Endothelial cell of umbilical vein (primary cell): ENCODE results near the gene ELANE. TPM values are rescaled to one million over a fixed set of nuclear protein-coding genes. Genes with fewer than 3 reads are reported as not detected.

Source experiments
- BruUV-seq: library from RNA; stranded (reverse); fragments of 400-500 nt; replicated peaks from 2 replicates; lab custom pipeline; 2021; lab: Mats Ljungman, UMichigan
- CTCF ChIA-PET: fragments of 300-600, 350-600 bp; sonication (Branson Sonifier 250); formaldehyde crosslinking; loops from one replicate; lab custom pipeline; 2021; ENCODE audit warnings: antibody characterized with exemption, inconsistent platforms; lab: Charles Lee
- POLR2A ChIA-PET: fragments of 300-600, 350-600 bp; sonication (Branson Sonifier 250); formaldehyde crosslinking; loops from one replicate; lab custom pipeline; 2021; ENCODE audit warnings: antibody characterized with exemption, inconsistent platforms; lab: Charles Lee
- DNase-seq: peaks from one replicate; pipeline ENCODE4 v3.0.0-alpha.2; 2011; ENCODE audit warnings: low read depth, low spot score
- FAIRE-seq: peaks from 2 replicates; lab custom pipeline; 2011; peaks lifted over from hg19 to GRCh38; lab: Jason Lieb, UNC
- H2AFZ ChIP-seq: 2 replicates; pipeline ENCODE4 v1.6.0; 2012; ENCODE audit warnings: low read depth, low read length, control low read depth, inconsistent platforms
- H3K27ac ChIP-seq: 2 replicates; pipeline ENCODE4 v1.5.1; 2011; ENCODE audit warnings: low read depth, mild to moderate bottlenecking, control low read depth, low read length, moderate library complexity; ENCODE audit not compliant: insufficient read depth
- H3K27me3 ChIP-seq, 2 experiments: 2 replicates each; pipeline versions ENCODE4 v1.6.0 to v1.6.1; 2011; ENCODE audit warnings: low read length in 2 of 2, mixed read lengths in 1 of 2; ENCODE audit not compliant: control insufficient read depth in 2 of 2, insufficient read depth in 2 of 2
- H3K36me3 ChIP-seq, 2 experiments: 2 replicates in 1 of 2; 3 replicates in 1 of 2; pipeline ENCODE4 v1.5.1; 2011; ENCODE audit warnings: low read length in 2 of 2, mild to moderate bottlenecking in 1 of 2, moderate library complexity in 1 of 2; ENCODE audit not compliant: control insufficient read depth in 2 of 2, insufficient read depth in 2 of 2; ENCODE audit errors: extremely low read depth in 1 of 2
- H3K4me1 ChIP-seq: 3 replicates; pipeline ENCODE4 v1.5.1; 2011; ENCODE audit warnings: mild to moderate bottlenecking, low read length; ENCODE audit not compliant: control insufficient read depth, insufficient read depth; ENCODE audit errors: extremely low read depth
- H3K4me2 ChIP-seq: 2 replicates; pipeline ENCODE4 v1.6.1; 2011; ENCODE audit warnings: low read length, control low read depth, mixed read lengths; ENCODE audit not compliant: insufficient read depth
- H3K4me3 ChIP-seq, 3 experiments: fragments of 200-600 bp in 1 of 3; sonication (generic), shearing (Covaris generic) in 1 of 3; replicated peaks in 1 of 3; 2 replicates each; pipeline ENCODE4 v1.5.1; 2011 to 2016; ENCODE audit warnings: control low read depth in 3 of 3, low read length in 3 of 3, mild to moderate bottlenecking in 2 of 3, inconsistent platforms in 1 of 3, low read depth in 1 of 3, moderate library complexity in 1 of 3; ENCODE audit not compliant: insufficient read depth in 1 of 3
- H3K79me2 ChIP-seq: 2 replicates; pipeline ENCODE4 v1.6.0; 2012; ENCODE audit warnings: low read length, inconsistent platforms; ENCODE audit not compliant: control insufficient read depth, insufficient read depth
- H3K9ac ChIP-seq: replicated peaks from 2 replicates; pipeline ENCODE3; 2011; ENCODE audit warnings: low read length, control low read depth; ENCODE audit not compliant: insufficient read depth; ENCODE audit errors: extremely low read depth
- H3K9me1 ChIP-seq: replicated peaks from 3 replicates; pipeline ENCODE4 v1.6.0; 2011; ENCODE audit warnings: mild to moderate bottlenecking, low read length; ENCODE audit not compliant: control insufficient read depth, insufficient read depth; ENCODE audit errors: extremely low read depth
- H3K9me3 ChIP-seq: replicated peaks from 2 replicates; pipeline ENCODE4 v1.5.1; 2012; ENCODE audit warnings: low read length, inconsistent platforms; ENCODE audit not compliant: control insufficient read depth, insufficient read depth
- H4K20me1 ChIP-seq: replicated peaks from 2 replicates; pipeline ENCODE3; 2011; ENCODE audit warnings: mild to moderate bottlenecking, low read length; ENCODE audit not compliant: control insufficient read depth, insufficient read depth; ENCODE audit errors: extremely low read depth
- EZH2 ChIP-seq: IDR thresholded peaks from 2 replicates; pipeline ENCODE4 v1.6.1; 2012; ENCODE audit warnings: borderline replicate concordance, low read depth, mild to moderate bottlenecking, moderate library complexity, low read length, inconsistent platforms; ENCODE audit not compliant: severe bottlenecking
- FOS ChIP-seq: IDR thresholded peaks from 2 replicates; pipeline ENCODE4 v1.6.1; 2011; ENCODE audit warnings: mild to moderate bottlenecking, low read length, moderate library complexity, borderline replicate concordance; ENCODE audit not compliant: insufficient read depth
- GATA2 ChIP-seq: IDR thresholded peaks from 2 replicates; pipeline ENCODE4 v1.7.0; 2011; ENCODE audit warnings: low read depth, mild to moderate bottlenecking, moderate library complexity, mixed read lengths, low read length; ENCODE audit not compliant: insufficient read length, insufficient read depth
- JUN ChIP-seq: IDR thresholded peaks from 2 replicates; pipeline ENCODE4 v1.6.1; 2011; ENCODE audit warnings: borderline replicate concordance, low read depth; ENCODE audit not compliant: insufficient read length, insufficient read depth
- MYC ChIP-seq: IDR thresholded peaks from one replicate; pipeline ENCODE4 v1.6.1; 2011; ENCODE audit warnings: mild to moderate bottlenecking, low read depth, low read length
- POLR2A ChIP-seq: IDR thresholded peaks from 2 replicates; pipeline ENCODE4 v1.6.1; 2012; ENCODE audit warnings: low read depth, mild to moderate bottlenecking, control low read depth, low read length
- POLR2AphosphoS5 ChIP-seq: IDR thresholded peaks from 2 replicates; pipeline ENCODE4 v1.6.1; 2012; ENCODE audit warnings: low read depth, mild to moderate bottlenecking, control low read depth, low read length, moderate library complexity; ENCODE audit not compliant: insufficient read depth
- dilution Hi-C: fragments of 300-500 bp; cut with MboI; formaldehyde crosslinking; loops from one replicate; pipeline ENCODE4 v1.15.0; 2019; ENCODE audit warnings: low sequenced_read_pairs; ENCODE audit not compliant: extremely low pct_ligation_motif_present
- intact Hi-C: fragments of 100-400 bp; cut with micrococcal nuclease; formaldehyde crosslinking; loops from one replicate; pipeline ENCODE4 v1.10.0; 2022
- polyA plus RNA-seq, 4 experiments: library from polyadenylated mRNA; depleted of rRNA in 3 of 4; stranded (reverse) in 3 of 4; unstranded in 1 of 4; fragments of >200 nt; gene quantifications; 2 replicates each; pipeline versions ENCODE4 v1.2.1 to v1.2.3, GENCODE V29; 2011 to 2012; ENCODE audit warnings: missing spikeins in 1 of 4
- total RNA-seq: library from RNA; stranded (reverse); gene quantifications from 2 replicates; pipeline ENCODE4 v1.2.3, GENCODE V29; 2021
- TF ChIP-seq, protein P1 (sequence below): IDR thresholded peaks from 2 replicates; pipeline ENCODE4 v1.6.1; 2011; ENCODE audit not compliant: insufficient read depth, insufficient read length
- TF ChIP-seq, protein P2 (sequence below), 2 donors: IDR thresholded peaks; 1 replicate in 1 of 2; 2 replicates in 1 of 2; pipeline ENCODE4 v1.5.1; 2011; ENCODE audit warnings: low read length in 2 of 2, mild to moderate bottlenecking in 2 of 2, moderate library complexity in 2 of 2, control low read depth in 1 of 2, inconsistent platforms in 1 of 2, low read depth in 1 of 2; ENCODE audit not compliant: insufficient read depth in 1 of 2; ENCODE audit errors: extremely low read depth in 1 of 2

ELANE gene
- total and polyA plus RNA-seq, 2 donors (not counting 3 experiments of a cell fraction or from before 2014, with no cell fraction given), result not detected

DNA sequence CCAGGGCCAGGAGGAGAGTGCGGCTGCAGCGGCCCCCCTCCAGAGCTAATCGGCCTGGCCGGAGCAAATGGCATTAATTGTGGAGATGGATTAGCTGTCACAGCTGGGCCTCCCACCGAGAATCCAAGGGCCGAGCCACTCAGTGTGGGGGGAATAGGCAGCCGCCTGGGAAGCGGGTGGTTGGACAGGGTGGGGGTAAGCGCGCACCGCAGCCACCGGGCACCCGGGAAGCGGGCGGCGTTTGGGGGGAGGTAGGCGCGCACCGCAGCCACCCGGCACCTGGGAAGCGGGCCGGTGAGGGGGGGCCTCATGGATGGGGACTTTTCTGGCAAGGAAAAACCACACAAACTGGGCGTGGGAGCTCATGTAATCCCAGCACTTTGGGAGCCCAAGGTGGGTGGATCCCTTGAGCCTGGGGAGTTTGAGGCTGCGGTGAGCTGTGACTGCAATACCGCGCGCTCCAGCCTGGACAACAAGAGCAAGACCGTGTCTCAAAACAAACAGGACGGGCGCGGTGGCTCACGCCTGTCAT, 51.2 kb downstream of the ELANE start:
- ChIA-PET POLR2A (no interaction called here), CTCF (interaction anchor here (0.7 to 1.1 kb wide), 2 partner anchors 10 to 40 kb away, joined by 3 read pairs; partner anchors contain the start of genes MED16 and RNU6-9)
- Histone ChIP-seq H3K9ac (no peak overlapping the region), H3K9me1 (no peaks in the 10 kb centered on the region), H3K4me1 (no peaks in the 10 kb centered on the region), H2AFZ (no peak overlapping the region), H3K79me2 (peaks cover 2% of the 10 kb centered on the region), H3K27me3 (no peaks in the 10 kb centered on the region), H4K20me1 (no peaks in the 10 kb centered on the region), H3K36me3 (peaks cover 0 to 11% of the 10 kb centered on the region in 2 experiments), H3K9me3 (no peaks in the 10 kb centered on the region), H3K4me3 (no peak overlapping the region), H3K4me2 (no peak overlapping the region), H3K27ac (no peak overlapping the region)
- intact Hi-C loops, result no loop called here
- BruUV-seq, result no TSS peak
- FAIRE-seq (no peak), DNase-seq (no peak)
- TF ChIP-seq, protein P1, sequence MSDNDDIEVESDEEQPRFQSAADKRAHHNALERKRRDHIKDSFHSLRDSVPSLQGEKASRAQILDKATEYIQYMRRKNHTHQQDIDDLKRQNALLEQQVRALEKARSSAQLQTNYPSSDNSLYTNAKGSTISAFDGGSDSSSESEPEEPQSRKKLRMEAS, result no peak
- TF ChIP-seq POLR2AphosphoS5 (no peak), FOS (no peak), MYC (no peak), JUN (no peak), EZH2 (no peak), POLR2A (no peak), GATA2 (no peak)
- dilution Hi-C loops, result no loop called here

DNA sequence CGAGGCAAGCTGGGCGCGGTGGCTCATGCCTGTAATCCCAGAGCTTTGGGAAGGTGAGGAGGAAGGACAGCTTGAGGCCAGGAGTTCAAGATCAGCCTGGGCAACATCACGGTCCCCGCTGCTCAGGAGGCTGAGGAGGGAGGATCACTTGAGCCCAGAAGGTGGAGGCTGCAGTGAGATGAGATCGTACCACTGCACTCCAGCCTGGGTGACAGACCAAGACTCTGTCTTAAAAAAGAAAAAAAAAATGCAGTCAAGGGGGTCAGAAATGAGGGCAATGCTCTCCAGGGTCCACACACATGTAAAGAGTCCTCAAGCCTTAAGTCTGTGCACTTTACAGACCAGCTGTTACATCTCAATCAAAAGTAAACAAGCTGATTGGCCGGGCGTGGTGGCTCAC, 52.4 kb downstream of the ELANE start:
- Histone ChIP-seq H3K9me1 (no peaks in the 10 kb centered on the region), H3K4me3 (no peak overlapping the region), H3K4me2 (no peak overlapping the region), H3K79me2 (peaks cover 7% of the 10 kb centered on the region), H3K36me3 (peaks cover 0 to 3% of the 10 kb centered on the region in 2 experiments), H3K27ac (no peak overlapping the region), H3K27me3 (no peaks in the 10 kb centered on the region), H2AFZ (no peak overlapping the region), H3K4me1 (peaks cover 6% of the 10 kb centered on the region), H4K20me1 (no peaks in the 10 kb centered on the region), H3K9ac (no peak overlapping the region), H3K9me3 (no peaks in the 10 kb centered on the region)
- dilution Hi-C loops, result no loop called here
- FAIRE-seq (no peak), DNase-seq (no peak)
- ChIA-PET CTCF (interaction anchor here (1.1 kb wide), 1 partner anchor 11 kb away, joined by 3 read pairs; the partner anchor contains the start of genes MED16 and RNU6-9), POLR2A (no interaction called here)
- TF ChIP-seq MYC (no peak), JUN (no peak), GATA2 (no peak), POLR2AphosphoS5 (no peak), EZH2 (no peak), FOS (no peak), POLR2A (no peak)
- TF ChIP-seq, protein P2, sequence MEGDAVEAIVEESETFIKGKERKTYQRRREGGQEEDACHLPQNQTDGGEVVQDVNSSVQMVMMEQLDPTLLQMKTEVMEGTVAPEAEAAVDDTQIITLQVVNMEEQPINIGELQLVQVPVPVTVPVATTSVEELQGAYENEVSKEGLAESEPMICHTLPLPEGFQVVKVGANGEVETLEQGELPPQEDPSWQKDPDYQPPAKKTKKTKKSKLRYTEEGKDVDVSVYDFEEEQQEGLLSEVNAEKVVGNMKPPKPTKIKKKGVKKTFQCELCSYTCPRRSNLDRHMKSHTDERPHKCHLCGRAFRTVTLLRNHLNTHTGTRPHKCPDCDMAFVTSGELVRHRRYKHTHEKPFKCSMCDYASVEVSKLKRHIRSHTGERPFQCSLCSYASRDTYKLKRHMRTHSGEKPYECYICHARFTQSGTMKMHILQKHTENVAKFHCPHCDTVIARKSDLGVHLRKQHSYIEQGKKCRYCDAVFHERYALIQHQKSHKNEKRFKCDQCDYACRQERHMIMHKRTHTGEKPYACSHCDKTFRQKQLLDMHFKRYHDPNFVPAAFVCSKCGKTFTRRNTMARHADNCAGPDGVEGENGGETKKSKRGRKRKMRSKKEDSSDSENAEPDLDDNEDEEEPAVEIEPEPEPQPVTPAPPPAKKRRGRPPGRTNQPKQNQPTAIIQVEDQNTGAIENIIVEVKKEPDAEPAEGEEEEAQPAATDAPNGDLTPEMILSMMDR (IDR thresholded peaks at IDR 0.05; ENCODE audit: extremely low read depth in 1 of 2, insufficient read depth in 1 of 2, low read depth in 1 of 2, low read length in 2 of 2), result no peak
- TF ChIP-seq, protein P1, result no peak
- BruUV-seq, result no TSS peak
- intact Hi-C loops, result no loop called here
